SIG-M5 treated with dmso at 0.1 percent for 504 hours (cell line): ENCODE results near the gene CELA3B.
A peak's percentile ranks its signal among the peaks of the same experiment; 100 is the strongest.
"Not testable (repeated sequence)": the region's sequence is repeated elsewhere in the genome, so short reads cannot be mapped to it uniquely, and the experiment has no call there.

Experiments
- DNase-seq: peaks from one replicate; lab custom pipeline; 2025; ENCODE audit not compliant: unreplicated experiment; lab: John Stamatoyannopoulos, UW

The CELA3B gene

GRCh38 chr1:21976703-21977239, at the start of gene CELA3B:
TSS of gene CELA3B (plus strand) at chr1:21977022. CDS start at chr1:21977040, 18 bp downstream.
- not testable (repeated sequence) for DNase-seq

GRCh38 chr1:21927533-21928237, 49.1 kb upstream of the CELA3B start:
- DNase-seq, result no peak

GRCh38 chr1:21930080-21930571, 46.7 kb upstream of the CELA3B start:
- no peak for DNase-seq

GRCh38 chr1:21930629-21931170, 46.1 kb upstream of the CELA3B start:
- no peak for DNase-seq

- no peak for DNase-seq
Observed at GRCh38 chr1:21931171-21932093, 45.4 kb upstream of the CELA3B start.

GRCh38 chr1:21932127-21932526, 44.7 kb upstream of the CELA3B start:
- peak; percentile 18 for DNase-seq

- DNase-seq, result no peak
Observed at GRCh38 chr1:21933397-21934248, 43.2 kb upstream of the CELA3B start.

- no peak for DNase-seq
Observed at GRCh38 chr1:21935393-21935804, 41.4 kb upstream of the CELA3B start.

GRCh38 chr1:21935891-21936365, 40.9 kb upstream of the CELA3B start:
- no peak for DNase-seq

- DNase-seq, result no peak
Observed at GRCh38 chr1:21936366-21937031, 40.3 kb upstream of the CELA3B start.

- no peak for DNase-seq
Observed at GRCh38 chr1:21937034-21937371, 39.8 kb upstream of the CELA3B start, which contains the start of gene HSPG2. TSS of gene HSPG2 (minus strand) at chr1:21937310. CDS start at chr1:21937217, 93 bp downstream.

- peak; percentile 44 for DNase-seq
Observed at GRCh38 chr1:21937372-21938121, 39.3 kb upstream of the CELA3B start.

GRCh38 chr1:21938732-21939538, 37.9 kb upstream of the CELA3B start:
- no peak for DNase-seq

- DNase-seq, result peak; percentile 45
Observed at GRCh38 chr1:21939650-21940374, 37.0 kb upstream of the CELA3B start.

GRCh38 chr1:21940492-21940891, 36.3 kb upstream of the CELA3B start:
- no peak for DNase-seq

GRCh38 chr1:21941370-21941769, 35.5 kb upstream of the CELA3B start:
- DNase-seq, result no peak

GRCh38 chr1:21942464-21942863, 34.4 kb upstream of the CELA3B start:
- DNase-seq, result no peak
